Brain pericyte (primary cell): ENCODE data around the gene THSD4.

Source experiments
- DNase-seq: peaks from one replicate; pipeline ENCODE4 v3.0.0-alpha.2; 2012; ENCODE audit warnings: low read depth, low spot score

The THSD4 gene

DNA sequence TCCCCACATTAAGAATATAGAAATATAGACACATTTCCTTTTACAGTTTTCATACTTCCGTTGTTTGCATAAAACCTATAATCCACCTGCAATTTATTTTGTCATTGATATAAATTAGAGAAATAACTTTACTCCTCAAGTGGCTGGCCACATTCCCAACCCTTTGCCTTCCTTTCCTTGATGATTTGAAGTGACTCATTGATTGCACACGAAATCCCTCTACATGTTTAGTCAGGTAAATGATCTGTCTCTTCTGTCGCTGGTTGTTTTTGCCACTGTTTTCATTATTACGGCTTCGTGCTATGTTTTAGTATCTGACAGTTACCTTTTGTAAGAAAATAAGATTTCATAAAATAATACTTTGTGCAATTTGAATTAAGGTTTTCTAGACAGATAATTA lies 422.9 kb downstream of the THSD4 start:
- no peak for DNase-seq

DNA sequence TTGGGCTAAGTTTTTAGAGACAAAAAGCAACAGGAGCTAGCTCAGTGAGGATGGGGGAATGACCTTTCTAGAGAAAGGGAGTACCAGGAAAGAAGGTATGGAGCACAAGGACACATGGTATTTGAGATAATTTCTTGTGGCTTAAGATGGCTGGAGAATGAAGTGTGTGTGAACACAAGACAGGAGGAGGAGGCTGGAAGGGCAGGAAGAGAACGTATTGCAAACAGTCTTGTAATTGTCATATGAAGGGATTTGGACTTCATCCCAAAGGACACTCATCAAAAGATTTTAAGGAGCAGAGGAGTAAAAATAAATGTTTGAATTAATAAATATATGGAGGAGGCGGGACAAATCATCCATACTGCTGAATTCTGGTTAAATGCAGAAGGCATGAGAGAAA lies 426.5 kb downstream of the THSD4 start:
- DNase-seq = no peak

DNA sequence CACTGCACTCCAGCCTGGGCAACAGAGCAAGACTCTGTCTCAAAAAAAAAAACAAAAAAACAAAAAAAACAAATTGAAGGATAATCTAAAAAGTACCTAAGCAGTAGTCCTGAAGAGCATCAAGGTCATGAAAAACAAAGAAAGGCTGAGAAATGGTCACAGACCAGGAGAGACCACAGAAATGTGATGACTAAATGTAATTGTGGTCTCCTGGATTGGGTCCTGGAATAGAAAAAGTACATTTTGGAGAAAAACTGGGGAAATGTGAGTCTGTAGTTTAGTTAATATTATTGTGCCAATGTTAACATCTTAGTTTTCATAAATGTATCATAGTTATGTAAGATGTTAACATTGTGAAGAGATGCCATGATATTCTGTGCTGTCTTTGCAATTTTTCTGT lies 427.6 kb downstream of the THSD4 start:
- no peak for DNase-seq

DNA sequence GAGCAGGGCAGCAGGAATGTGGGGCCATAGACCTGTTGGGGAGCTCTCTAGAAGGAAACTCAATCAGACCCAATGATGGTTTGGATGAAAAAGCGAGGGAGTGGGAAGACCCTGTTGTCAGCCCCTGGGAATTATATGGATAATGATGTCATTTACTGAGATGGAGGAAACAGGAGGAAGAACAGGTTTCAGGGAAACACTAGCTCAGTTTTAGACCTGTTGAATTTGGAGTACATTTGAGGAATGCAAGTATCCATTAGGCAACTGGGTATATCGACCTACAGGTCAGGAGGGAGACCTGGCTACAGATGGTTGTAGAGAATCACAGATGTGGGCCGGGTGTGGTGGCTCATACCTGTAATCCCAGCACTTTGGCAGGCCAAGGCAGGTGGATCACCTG lies 428.1 kb downstream of the THSD4 start:
- DNase-seq = no peak

DNA sequence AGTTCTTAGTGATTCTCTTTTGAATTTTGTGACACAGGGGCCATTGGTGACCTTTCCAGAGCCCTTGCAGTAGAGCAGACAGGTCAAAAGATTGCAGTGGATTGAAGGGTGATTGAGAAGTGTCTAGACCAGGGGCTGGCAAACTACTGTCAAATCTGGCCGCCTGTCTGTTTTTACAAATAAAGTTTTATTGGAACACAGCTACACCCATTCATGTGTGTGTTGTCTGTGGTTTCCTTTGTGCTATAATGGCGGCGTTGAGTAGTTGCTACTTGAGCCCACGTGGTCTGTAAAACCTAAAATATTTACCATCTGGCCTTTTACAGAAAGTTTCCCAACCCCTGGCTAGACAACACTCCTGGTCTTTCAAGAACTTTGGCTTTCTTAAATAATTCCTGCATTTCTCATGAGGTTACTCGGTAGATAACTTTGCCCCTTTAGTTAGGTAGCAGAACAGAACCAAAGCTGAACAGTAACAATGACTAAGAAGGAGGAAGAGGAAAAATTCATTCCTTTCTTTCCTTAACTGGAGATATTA lies 430.0 kb downstream of the THSD4 start:
- DNase-seq = no peak

DNA sequence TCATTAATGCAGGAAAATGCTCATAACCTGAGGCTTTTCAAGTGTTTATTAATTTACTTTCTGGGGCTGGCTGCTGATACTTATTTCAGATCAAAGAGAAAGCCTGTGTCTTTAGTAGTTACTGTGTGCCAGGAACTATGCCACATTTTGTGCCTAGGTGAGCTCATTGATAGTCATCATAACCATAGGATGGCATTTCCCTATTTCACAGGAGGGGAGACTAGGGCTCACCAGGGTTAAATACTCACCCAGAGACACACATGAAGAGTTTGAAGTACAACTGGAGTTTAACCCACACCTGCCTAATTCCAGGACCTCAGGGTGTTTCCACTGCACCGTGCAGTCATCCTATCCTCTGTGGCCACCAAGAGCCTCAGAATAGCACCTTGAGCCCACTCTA lies 430.7 kb downstream of the THSD4 start:
- no peak for DNase-seq

DNA sequence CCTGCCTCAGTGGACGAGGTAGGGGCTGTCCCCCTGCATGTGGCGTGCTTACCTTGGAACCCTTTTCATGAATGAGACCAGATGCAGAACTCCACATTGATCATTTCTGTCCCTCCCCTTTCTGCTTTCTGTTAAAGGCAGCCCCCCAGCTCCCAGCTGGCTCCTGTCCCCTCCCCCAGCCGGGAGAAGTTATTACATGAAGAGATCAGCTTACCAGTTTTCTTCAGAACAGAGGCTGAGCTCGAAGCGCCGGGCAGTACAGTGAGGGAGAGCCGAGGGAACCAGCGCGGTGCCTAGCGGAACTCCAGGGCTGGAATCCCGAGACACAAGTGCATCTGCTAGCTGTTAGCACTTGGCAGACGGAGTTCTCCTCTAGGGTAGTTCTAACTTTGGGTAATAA lies 431.7 kb downstream of the THSD4 start:
- no peak for DNase-seq

DNA sequence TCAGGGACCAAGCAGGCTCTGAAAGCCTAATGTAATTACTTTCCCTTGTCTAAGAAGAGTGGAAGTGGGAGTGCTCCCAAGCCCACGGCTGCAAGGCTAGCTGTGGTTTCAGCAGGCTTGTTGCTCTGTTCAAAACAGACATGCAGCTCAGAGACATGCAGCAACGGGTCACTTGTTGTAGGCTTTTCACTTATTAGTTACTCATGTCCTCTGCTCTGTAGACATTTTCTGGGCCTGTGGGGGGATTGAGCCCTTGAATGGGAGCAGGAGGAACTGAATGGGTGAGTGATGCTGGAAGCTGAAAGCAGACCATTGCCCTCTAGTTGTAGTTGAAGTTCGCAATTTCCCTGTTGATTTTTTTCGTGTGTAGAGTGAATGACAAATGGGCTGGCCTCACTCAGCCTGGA lies 433.1 kb downstream of the THSD4 start:
- DNase-seq = no peak

DNA sequence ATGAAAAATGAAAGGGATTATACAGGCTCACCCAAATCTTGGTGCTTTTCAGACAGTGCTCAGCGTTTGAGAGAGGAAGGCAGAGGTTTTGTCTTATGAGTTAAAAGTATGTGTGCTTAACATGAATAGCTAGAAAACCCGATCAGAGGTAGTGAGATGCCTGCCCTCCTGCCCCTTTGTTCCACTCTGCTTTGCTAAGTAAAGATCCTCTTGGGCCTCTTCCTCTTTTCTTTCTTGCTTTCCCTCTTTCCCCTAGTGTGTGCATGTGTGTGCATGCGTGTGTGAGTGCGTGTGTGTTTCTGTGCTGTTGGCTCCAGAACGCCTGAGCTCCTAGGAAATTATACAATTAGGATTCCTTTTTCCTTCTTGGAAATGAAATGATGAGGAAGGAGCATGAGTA lies 433.8 kb downstream of the THSD4 start:
- no peak for DNase-seq

DNA sequence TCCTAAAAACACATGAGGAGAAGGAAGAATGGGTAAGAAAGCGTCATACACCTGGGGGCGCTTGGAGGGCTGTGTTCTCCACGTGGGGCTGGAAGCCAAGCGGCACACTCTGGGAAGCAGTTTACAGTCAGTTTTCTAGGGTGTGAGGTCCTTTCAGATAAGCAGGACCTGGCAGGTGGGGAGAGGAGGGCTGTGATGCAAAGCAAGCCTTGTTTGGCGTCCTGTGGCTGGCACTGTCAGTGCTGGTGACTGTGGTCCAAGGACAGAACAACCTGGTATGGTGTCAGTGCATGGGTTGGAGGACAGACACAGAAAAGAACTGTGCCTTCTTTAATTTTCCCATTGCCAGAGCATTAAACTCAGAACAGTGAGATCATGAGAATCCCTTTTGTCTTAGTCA lies 434.4 kb downstream of the THSD4 start:
- no peak for DNase-seq

DNA sequence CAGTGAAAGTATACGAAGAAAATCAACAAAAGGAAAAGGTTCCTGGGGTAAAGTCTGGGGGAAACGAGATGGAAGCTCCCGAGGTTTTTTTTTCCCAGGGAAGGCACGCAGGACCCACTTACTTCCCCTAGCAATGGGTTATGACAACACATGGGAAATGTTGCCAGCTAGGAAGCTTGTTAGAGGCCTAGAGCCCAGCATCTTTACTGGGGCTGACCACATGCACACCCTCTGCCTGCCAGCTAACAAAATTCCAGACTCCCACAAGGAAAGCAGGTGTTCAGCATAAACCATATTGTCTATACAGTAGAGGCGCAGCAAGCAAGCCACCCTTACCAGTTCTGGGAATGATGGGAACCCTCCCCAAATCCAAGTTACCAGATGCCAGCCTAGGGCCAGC lies 436.3 kb downstream of the THSD4 start:
- no peak for DNase-seq

DNA sequence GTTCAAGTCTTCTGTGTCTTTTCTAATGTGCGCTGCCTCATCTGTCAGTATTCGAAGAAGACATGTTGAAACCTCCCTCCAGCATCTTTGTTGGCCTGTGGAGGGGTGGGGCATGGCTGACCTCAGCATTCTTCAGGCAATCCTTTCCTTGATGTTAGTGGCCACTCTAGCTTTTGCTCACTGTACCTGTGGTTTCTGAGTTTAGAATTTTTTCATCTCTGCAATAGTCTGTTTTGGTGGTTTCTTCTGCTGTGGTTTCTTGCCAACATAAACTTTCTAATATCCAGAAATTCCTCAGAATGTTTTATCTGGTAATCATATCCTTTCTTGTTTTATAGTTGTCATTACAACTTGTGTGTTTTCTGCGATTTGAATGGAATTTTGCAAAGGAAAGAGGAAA lies 443.8 kb downstream of the THSD4 start:
- DNase-seq = no peak

DNA sequence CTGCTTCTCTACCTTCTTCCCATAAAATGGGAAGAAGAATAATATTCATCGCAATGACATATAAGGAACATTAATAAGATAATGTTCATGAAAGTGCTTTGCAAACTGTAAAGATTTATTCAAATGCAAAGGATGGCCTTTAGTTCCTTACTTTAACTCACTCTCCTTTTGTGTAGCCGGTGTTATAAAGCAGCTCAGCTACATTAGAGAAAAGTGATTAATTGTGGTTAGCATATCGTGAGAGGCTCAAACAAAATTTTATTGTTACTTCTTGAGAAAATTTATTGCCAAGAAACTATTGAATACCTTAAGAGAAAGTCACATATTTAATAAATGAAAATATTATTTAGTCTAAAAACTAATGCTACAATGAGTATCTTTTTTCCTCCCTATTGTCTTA lies 444.3 kb downstream of the THSD4 start:
- DNase-seq = no peak

DNA sequence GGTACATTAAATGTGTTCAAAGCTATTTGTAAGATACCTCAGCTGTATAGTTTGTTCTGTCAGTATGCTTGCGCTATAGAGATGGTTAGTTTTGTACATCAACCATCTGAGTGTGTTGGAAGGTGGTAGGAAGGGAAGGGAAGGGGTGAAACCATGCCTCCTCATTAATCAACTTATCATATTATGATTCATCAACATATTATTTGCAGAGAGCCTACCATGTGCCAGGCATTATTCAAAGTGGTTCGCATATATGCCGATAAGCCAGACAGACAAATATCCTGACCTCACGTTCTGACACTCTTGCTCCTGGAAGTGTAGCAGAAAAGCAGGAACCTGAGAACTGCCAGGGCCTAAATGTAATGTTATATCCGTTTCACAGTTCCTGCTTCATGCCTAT lies 447.0 kb downstream of the THSD4 start:
- DNase-seq = no peak

DNA sequence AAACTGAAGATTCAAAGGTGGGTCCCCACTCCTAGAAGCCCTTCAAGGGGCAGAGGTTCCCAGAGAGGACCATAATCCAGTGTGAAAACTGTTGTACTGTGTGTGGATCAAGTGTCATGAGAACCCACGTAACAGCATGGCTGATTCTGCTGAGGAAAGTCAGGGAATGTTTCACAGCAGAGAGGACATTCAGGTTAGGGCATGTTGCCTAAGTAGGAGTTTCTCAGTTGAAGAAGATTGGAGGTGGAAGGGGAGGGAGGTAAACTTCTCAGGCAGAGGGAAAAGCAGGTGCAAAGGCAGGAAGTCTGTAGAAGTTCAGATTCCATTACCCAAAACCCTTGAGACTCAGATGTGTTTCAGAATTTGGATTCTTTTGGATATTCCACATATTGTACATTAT lies 448.9 kb downstream of the THSD4 start:
- no peak for DNase-seq

DNA sequence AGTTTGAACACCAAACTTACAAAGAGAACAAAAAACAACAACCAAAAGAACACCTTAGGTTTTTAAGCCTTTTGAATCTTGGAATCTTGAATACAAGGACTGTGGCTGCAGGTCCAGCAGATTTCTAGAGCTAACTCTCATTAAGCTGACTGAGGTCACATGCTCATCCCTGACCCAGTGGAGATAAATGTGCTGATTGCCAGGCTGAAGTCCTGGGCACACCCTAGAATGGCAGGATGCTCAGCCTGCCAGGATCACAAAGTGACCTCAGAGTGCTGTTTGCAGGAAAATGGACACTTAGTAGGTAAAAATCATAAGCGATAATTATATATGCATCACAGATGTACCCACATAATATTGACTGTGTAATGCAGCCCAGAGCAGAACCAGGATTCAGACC lies 449.7 kb downstream of the THSD4 start:
- DNase-seq = no peak

DNA sequence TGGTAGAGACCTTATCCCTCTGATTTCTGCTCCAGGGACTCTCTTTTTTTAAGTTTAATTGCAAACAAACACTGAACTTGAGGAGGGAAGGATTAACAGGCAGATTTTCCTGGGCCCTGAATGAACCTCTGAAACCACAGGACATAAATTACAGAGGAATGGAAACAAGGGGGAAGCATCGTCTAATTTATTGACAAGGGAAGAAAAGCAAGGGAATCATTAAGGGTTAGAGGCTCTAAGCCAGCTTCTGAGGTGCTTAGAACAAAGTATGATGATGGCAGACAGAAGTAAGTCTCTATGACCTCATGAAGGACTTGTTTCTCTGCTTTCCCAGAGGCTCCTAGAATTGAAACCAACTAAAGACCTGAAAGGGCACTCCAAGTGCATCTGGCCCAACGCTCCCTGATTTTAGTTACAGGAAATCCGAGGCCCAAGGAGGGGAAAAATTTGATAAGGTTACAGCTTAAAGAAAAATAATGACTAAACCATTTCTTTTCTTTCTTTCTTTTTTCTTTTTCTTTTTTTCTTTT lies 450.4 kb downstream of the THSD4 start:
- DNase-seq = no peak

DNA sequence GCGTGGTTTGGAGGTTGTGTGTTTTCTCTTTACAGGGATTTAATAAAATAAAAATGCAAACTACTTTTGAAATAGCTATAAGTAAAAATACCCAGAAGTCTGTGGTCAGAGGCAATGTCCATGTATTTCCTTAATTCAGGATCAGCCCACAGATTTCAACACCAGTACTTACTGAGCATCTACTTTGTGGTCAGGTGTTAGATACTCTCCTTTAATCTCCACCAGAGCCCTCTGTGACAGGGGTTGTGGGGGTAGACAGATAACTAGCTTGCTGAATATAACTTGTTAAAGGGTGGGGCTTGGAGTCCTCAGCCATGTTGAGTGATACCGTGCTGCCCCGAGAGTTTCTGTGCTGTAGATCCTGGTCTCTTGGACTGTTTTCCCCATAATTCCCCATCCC lies 451.0 kb downstream of the THSD4 start:
- DNase-seq = no peak

DNA sequence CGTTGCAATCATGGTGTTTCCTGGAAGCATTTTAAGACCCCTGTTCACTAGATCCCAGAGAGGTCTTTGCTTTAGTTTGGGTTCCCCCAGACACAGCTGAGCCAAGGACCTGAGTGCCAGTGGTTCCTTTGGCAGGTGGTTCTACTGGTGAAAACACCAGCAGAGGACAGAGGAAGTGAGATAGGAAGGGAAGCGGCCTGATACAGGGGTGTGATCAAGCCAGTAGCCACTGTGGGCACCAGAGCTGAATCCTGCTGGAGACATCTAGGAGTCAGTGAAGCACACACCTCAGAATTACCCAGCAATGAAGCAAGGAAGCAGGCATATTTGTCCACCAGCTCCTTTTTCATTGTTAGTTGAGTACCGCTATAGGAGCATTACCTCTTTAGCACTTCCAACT lies 451.9 kb downstream of the THSD4 start:
- DNase-seq = no peak

DNA sequence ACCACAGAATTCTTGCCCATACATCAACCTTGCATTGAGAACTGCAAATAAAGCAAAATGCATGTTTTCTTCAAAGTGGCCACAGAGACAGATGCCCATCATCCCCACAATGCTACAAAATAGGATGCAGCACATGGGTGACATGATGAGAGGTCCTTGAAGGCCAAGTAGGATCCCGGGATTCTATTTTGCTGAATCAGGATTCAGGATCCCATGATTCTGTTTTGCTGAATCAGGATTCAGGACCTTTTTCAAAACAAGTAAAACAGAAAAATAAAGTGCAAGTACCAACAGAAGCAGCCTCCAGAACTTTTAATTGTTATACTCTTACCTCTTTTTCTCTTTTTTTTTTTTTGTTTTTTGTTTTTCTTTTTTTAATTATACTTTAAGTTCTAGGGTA lies 453.0 kb downstream of the THSD4 start:
- DNase-seq = no peak

DNA sequence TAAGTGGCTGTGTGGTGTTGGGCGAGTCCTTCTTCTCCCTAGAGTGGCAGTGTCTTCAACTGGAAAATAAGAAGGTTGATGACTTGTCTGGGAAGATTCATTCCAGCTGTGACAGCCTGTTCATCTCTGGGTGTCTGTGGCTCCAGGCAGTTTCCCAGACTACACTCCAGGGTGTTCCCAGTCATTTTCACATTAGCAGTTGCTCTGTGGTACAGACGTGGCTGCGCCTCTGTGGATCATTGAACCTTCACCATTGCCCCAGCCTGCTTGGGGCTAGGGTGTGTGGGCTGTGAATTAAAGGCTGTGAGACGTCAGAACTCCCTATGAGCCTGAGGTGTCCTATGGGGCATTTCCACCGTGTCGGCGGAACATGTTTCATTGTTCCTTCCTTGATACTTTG lies 455.5 kb downstream of the THSD4 start:
- DNase-seq = no peak

DNA sequence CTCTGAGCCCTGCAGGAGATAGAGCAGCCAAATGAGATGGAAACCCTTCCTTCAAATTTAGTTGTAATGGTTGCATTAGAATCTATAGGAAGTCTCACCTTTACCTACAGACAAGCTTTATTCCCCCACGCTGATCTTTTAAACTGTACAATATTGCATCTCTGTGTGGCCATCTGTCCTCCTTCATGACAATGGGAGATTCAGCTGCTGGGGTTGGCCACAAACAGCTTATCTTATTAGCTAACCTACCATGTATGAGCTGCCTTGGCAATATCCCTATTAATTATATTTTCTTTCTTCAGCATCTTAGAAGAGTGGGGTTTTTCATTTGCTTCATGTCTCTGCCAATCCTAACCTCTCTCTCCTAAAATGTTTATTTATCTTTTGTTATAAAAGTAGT lies 456.4 kb downstream of the THSD4 start:
- no peak for DNase-seq

DNA sequence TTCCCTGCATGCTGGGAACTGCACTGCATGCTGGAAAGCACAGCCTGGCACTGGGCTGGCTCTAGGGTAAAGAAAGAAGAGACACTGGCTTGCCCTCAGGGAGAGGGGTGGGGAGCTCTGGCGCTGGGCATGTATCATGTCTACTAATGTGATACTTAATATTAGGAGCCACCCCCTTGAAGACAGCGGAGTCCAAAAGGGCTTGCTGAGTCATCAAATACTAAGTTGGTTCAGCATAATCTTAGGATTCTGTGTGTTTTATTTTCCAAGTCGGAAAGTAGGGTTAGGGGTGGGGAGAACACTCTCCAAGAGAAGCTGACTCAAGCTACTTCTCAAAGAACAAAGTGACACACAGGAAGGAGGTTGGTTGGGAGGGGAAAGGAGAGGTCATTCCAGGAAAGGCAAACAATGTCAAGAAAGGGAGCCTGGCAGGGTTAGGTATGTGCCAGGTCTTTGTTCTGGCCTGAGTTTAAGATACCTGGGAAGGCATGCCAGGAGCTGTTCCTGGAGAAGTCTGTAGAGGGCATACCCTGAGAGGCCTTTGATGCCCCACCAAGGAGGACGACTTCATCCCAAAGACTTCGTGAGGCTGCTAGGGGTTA lies 457.3 kb downstream of the THSD4 start:
- no peak for DNase-seq

DNA sequence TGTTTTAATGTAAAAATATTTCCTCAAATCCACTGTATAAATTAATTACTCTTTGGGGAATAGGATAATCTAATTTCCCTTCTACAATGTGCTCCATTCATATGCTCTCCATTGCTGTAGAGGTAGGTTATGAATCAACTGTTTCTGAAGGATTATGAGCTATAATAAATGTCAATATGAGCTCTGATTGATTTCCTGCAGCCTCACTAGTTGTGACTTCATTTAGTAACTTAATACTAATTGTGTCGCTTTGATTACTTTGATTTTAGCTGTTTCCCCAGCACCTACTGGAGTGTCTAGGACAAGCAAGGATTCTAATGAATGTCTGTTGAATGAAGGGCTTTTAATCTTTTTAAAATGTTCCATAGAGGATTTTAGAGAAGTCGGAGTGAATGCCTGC lies 458.3 kb downstream of the THSD4 start:
- no peak for DNase-seq
